Activated T-helper 2 cell treated with anti-CD3 and anti-CD28 coated beads, Interferon-gamma antibody, Interleukin-2, Interleukin-4, amounts not matched to agents 10 μg/mL and 5 μg/mL and 100 μg/mL, durations not matched to agents 14 hours and 24 hours and 36 hours (primary cell): ENCODE measurements around the gene RNF112. TPM values are rescaled to one million over a fixed set of nuclear protein-coding genes. Genes with fewer than 3 reads are reported as not detected.
A peak's percentile ranks its signal among the peaks of the same experiment; 100 is the strongest.
"Not testable (repeated sequence)": the region's sequence is repeated elsewhere in the genome, so short reads cannot be mapped to it uniquely, and the experiment has no call there.

ENCODE experiments used
- DNase-seq: peaks from one replicate; pipeline ENCODE4 v3.0.0; 2021; ENCODE audit warnings: low spot score
- H3K27ac Mint-ChIP-seq: one replicate; pipeline ENCODE4 v1.8.0; 2021; ENCODE audit warnings: mixed read lengths
- H3K27me3 Mint-ChIP-seq: one replicate; pipeline ENCODE4 v1.8.0; 2021; ENCODE audit warnings: low read depth, mixed read lengths
- H3K36me3 Mint-ChIP-seq: one replicate; pipeline ENCODE4 v1.8.0; 2021; ENCODE audit warnings: low read depth, mixed read lengths
- H3K4me1 Mint-ChIP-seq: one replicate; pipeline ENCODE4 v1.8.0; 2021; ENCODE audit warnings: low read depth, mixed read lengths
- H3K4me3 Mint-ChIP-seq: one replicate; pipeline ENCODE4 v1.8.0; 2021; ENCODE audit warnings: low read depth, mild to moderate bottlenecking, moderate library complexity, mixed read lengths
- H3K9me3 Mint-ChIP-seq: one replicate; pipeline ENCODE4 v1.8.0; 2021; ENCODE audit warnings: mixed read lengths
- intact Hi-C: fragments of 100-400 bp; cut with micrococcal nuclease; formaldehyde crosslinking; loops from one replicate; pipeline ENCODE4 v1.15.1; 2023
- total RNA-seq: library from RNA; stranded (reverse); gene quantifications from 2 replicates; pipeline ENCODE4 v1.2.3, GENCODE V29; 2022

The RNF112 gene
- total RNA-seq, 1 donor from 2014 or later, result 0.16 TPM

GRCh38 chr17:19433727-19434340 is 22.8 kb downstream of the RNF112 start:
- no peaks in the 10 kb centered on the region for H3K4me1 Mint-ChIP-seq
- H3K4me3 Mint-ChIP-seq, result no peak overlapping the region
- H3K9me3 Mint-ChIP-seq, result no peaks in the 10 kb centered on the region
- no peaks in the 10 kb centered on the region for H3K36me3 Mint-ChIP-seq
- DNase-seq, result no peak
- no peak overlapping the region for H3K27ac Mint-ChIP-seq
- intact Hi-C loops, result no loop called here
- H3K27me3 Mint-ChIP-seq, result peaks cover 27% of the 10 kb centered on the region

GRCh38 chr17:19440421-19440820 is 29.4 kb downstream of the RNF112 start:
- Mint-ChIP-seq H3K36me3 (no peaks in the 10 kb centered on the region), H3K9me3 (peaks cover 27% of the 10 kb centered on the region), H3K4me3 (no peak overlapping the region), H3K27ac (no peak overlapping the region), H3K27me3 (peaks cover 31% of the 10 kb centered on the region), H3K4me1 (peaks cover 4% of the 10 kb centered on the region)
- intact Hi-C loops, result no loop called here
- DNase-seq, result no peak

GRCh38 chr17:19441288-19441687 is 30.3 kb downstream of the RNF112 start:
- H3K27ac Mint-ChIP-seq, H3K36me3 Mint-ChIP-seq, intact Hi-C loops, H3K4me3 Mint-ChIP-seq, DNase-seq, H3K4me1 Mint-ChIP-seq: not testable (repeated sequence)
- H3K27me3 Mint-ChIP-seq, result peaks cover 30% of the 10 kb centered on the region
- peaks cover 32% of the 10 kb centered on the region for H3K9me3 Mint-ChIP-seq

GRCh38 chr17:19442731-19443130 is 31.7 kb downstream of the RNF112 start:
- DNase-seq, result no peak
- Mint-ChIP-seq H3K27ac (no peak overlapping the region), H3K9me3 (peaks cover 32% of the 10 kb centered on the region), H3K4me1 (peaks cover 7% of the 10 kb centered on the region), H3K36me3 (no peaks in the 10 kb centered on the region), H3K4me3 (no peak overlapping the region), H3K27me3 (peaks cover 25% of the 10 kb centered on the region)
- intact Hi-C loops, result no loop called here

- Mint-ChIP-seq H3K27me3 (peaks cover 22% of the 10 kb centered on the region), H3K27ac (no peak overlapping the region), H3K4me3 (no peak overlapping the region), H3K36me3 (no peaks in the 10 kb centered on the region), H3K9me3 (peaks cover 32% of the 10 kb centered on the region), H3K4me1 (peaks cover 7% of the 10 kb centered on the region)
- DNase-seq, result no peak
- intact Hi-C loops, result no loop called here
Measured at GRCh38 chr17:19443148-19443547, 32.1 kb downstream of the RNF112 start.

GRCh38 chr17:19445105-19445504 is 34.1 kb downstream of the RNF112 start:
- H3K27me3 Mint-ChIP-seq, result peaks cover 18% of the 10 kb centered on the region
- H3K36me3 Mint-ChIP-seq, result no peaks in the 10 kb centered on the region
- H3K27ac Mint-ChIP-seq, result no peak overlapping the region
- DNase-seq, result no peak
- no peak overlapping the region for H3K4me3 Mint-ChIP-seq
- H3K9me3 Mint-ChIP-seq, result peaks cover 32% of the 10 kb centered on the region
- H3K4me1 Mint-ChIP-seq, result peaks cover 7% of the 10 kb centered on the region
- intact Hi-C loops, result no loop called here

GRCh38 chr17:19446577-19446976 is 35.5 kb downstream of the RNF112 start:
- intact Hi-C loops, H3K27ac Mint-ChIP-seq, H3K4me3 Mint-ChIP-seq, DNase-seq, H3K4me1 Mint-ChIP-seq, H3K36me3 Mint-ChIP-seq: not testable (repeated sequence)
- peaks cover 32% of the 10 kb centered on the region for H3K9me3 Mint-ChIP-seq
- peaks cover 15% of the 10 kb centered on the region for H3K27me3 Mint-ChIP-seq

- peaks cover 32% of the 10 kb centered on the region for H3K9me3 Mint-ChIP-seq
- peaks cover 15% of the 10 kb centered on the region for H3K27me3 Mint-ChIP-seq
- intact Hi-C loops, result loop anchor here (1.0 kb wide), 1 partner anchor 85 kb away; the partner anchor contains the start of gene B9D1
- H3K27ac Mint-ChIP-seq, result no peak overlapping the region
- no peak overlapping the region for H3K4me3 Mint-ChIP-seq
- peaks cover 2% of the 10 kb centered on the region for H3K4me1 Mint-ChIP-seq
- no peaks in the 10 kb centered on the region for H3K36me3 Mint-ChIP-seq
- DNase-seq, result peak; percentile 39
Measured at GRCh38 chr17:19447085-19447583, 36.1 kb downstream of the RNF112 start.

- intact Hi-C loops, result no loop called here
- H3K36me3 Mint-ChIP-seq, result no peaks in the 10 kb centered on the region
Measured at GRCh38 chr17:19448341-19449268, 37.6 kb downstream of the RNF112 start.

GRCh38 chr17:19449656-19450055 is 38.6 kb downstream of the RNF112 start:
- H3K36me3 Mint-ChIP-seq, result no peaks in the 10 kb centered on the region
- no peak overlapping the region for H3K4me3 Mint-ChIP-seq
- peaks cover 2% of the 10 kb centered on the region for H3K4me1 Mint-ChIP-seq
- peaks cover 11% of the 10 kb centered on the region for H3K9me3 Mint-ChIP-seq
- H3K27me3 Mint-ChIP-seq, result peaks cover 24% of the 10 kb centered on the region
- no peak for DNase-seq
- intact Hi-C loops, result no loop called here
- no peak overlapping the region for H3K27ac Mint-ChIP-seq

More at GRCh38 chr17:19448341-19449268, 37.6 kb downstream of the RNF112 start:
- Mint-ChIP-seq H3K4me3 (no peak overlapping the region), H3K27ac (no peak overlapping the region), H3K9me3 (peaks cover 18% of the 10 kb centered on the region), H3K4me1 (peaks cover 2% of the 10 kb centered on the region), H3K27me3 (peaks cover 19% of the 10 kb centered on the region)
- DNase-seq, result no peak

- Mint-ChIP-seq H3K36me3 (no peaks in the 10 kb centered on the region), H3K27ac (no peak overlapping the region), H3K9me3 (no peaks in the 10 kb centered on the region), H3K27me3 (peaks cover 33% of the 10 kb centered on the region), H3K4me1 (no peaks in the 10 kb centered on the region), H3K4me3 (no peak overlapping the region)
- intact Hi-C loops, result no loop called here
- DNase-seq, result no peak
Measured at GRCh38 chr17:19453296-19453695, 42.3 kb downstream of the RNF112 start.

- H3K9me3 Mint-ChIP-seq, result no peaks in the 10 kb centered on the region
- H3K27me3 Mint-ChIP-seq, result peaks cover 29% of the 10 kb centered on the region
- intact Hi-C loops, result no loop called here
- peaks cover 3% of the 10 kb centered on the region for H3K4me1 Mint-ChIP-seq
- DNase-seq, result no peak
- H3K27ac Mint-ChIP-seq, result no peak overlapping the region
- no peaks in the 10 kb centered on the region for H3K36me3 Mint-ChIP-seq
- H3K4me3 Mint-ChIP-seq, result no peak overlapping the region
Measured at GRCh38 chr17:19454074-19454473, 43.0 kb downstream of the RNF112 start.
